Measurements from ENCODE around the gene LIPE. TPM values are rescaled to one million over a fixed set of nuclear protein-coding genes. Genes with fewer than 3 reads are reported as not detected.
"Not testable (repeated sequence)": the region's sequence is repeated elsewhere in the genome, so short reads cannot be mapped to it uniquely, and the experiment has no call there.

LIPE gene
- total RNA-seq, 1 donor from 2014 or later: 3.9 TPM

GRCh38 chr19:42466521-42467182, 39.5 kb upstream of the LIPE start:
- no peaks in the 10 kb centered on the region for H3K36me3 ChIP-seq
- intact Hi-C loops (cut with DNase I): no loop called here
- H3K4me1 ChIP-seq: no peaks in the 10 kb centered on the region
- DNase-seq (no peak), ATAC-seq (peak; percentile 45)
- H3K27ac ChIP-seq: no peak overlapping the region
- TF ChIP-seq CTCF (IDR thresholded peaks at IDR 0.05): no peak
- H3K9me3 ChIP-seq: no peaks in the 10 kb centered on the region
- no peak overlapping the region for H3K4me3 ChIP-seq
- H3K27me3 ChIP-seq: no peaks in the 10 kb centered on the region

- H3K9me3 ChIP-seq: no peaks in the 10 kb centered on the region
- ATAC-seq (no peak), DNase-seq (no peak)
- no peaks in the 10 kb centered on the region for H3K4me1 ChIP-seq
- H3K27ac ChIP-seq: no peak overlapping the region
- no peaks in the 10 kb centered on the region for H3K36me3 ChIP-seq
- no peak for TF ChIP-seq CTCF (IDR thresholded peaks at IDR 0.05)
- H3K4me3 ChIP-seq: no peak overlapping the region
- H3K27me3 ChIP-seq: no peaks in the 10 kb centered on the region
- intact Hi-C loops (cut with DNase I): no loop called here
Observed at GRCh38 chr19:42465827-42466280, 38.7 kb upstream of the LIPE start.

- Histone ChIP-seq H3K4me1 (no peaks in the 10 kb centered on the region), H3K9me3 (no peaks in the 10 kb centered on the region), H3K36me3 (no peaks in the 10 kb centered on the region), H3K4me3 (no peak overlapping the region), H3K27me3 (no peaks in the 10 kb centered on the region), H3K27ac (no peak overlapping the region)
- intact Hi-C loops (cut with DNase I): no loop called here
- no peak for DNase-seq
- no peak for TF ChIP-seq CTCF (IDR thresholded peaks at IDR 0.05)
- ATAC-seq: no peak
Observed at GRCh38 chr19:42461700-42462324, 34.6 kb upstream of the LIPE start.

GRCh38 chr19:42461231-42461630, 34.0 kb upstream of the LIPE start:
- H3K9me3 ChIP-seq; ATAC-seq; DNase-seq; intact Hi-C loops (cut with DNase I); H3K36me3 ChIP-seq; H3K27me3 ChIP-seq; H3K4me3 ChIP-seq; H3K27ac ChIP-seq; H3K4me1 ChIP-seq: not testable (repeated sequence)

GRCh38 chr19:42459926-42460325, 32.7 kb upstream of the LIPE start:
- no peak overlapping the region for H3K4me3 ChIP-seq
- no peaks in the 10 kb centered on the region for H3K36me3 ChIP-seq
- no peaks in the 10 kb centered on the region for H3K9me3 ChIP-seq
- H3K27me3 ChIP-seq: no peaks in the 10 kb centered on the region
- ATAC-seq (no peak), DNase-seq (no peak)
- intact Hi-C loops (cut with DNase I): no loop called here
- peaks cover 8% of the 10 kb centered on the region for H3K4me1 ChIP-seq
- H3K27ac ChIP-seq: no peak overlapping the region
- TF ChIP-seq CTCF (IDR thresholded peaks at IDR 0.05): no peak

GRCh38 chr19:42455621-42456081, 28.5 kb upstream of the LIPE start:
- intact Hi-C loops (cut with DNase I): no loop called here
- H3K27ac ChIP-seq: no peak overlapping the region
- no peak overlapping the region for H3K4me3 ChIP-seq
- peak; percentile 83 for ATAC-seq
- H3K9me3 ChIP-seq: no peaks in the 10 kb centered on the region
- no peaks in the 10 kb centered on the region for H3K36me3 ChIP-seq
- no peak for DNase-seq
- H3K4me1 ChIP-seq: peaks cover 10% of the 10 kb centered on the region
- TF ChIP-seq CTCF (IDR thresholded peaks at IDR 0.05): no peak
- no peaks in the 10 kb centered on the region for H3K27me3 ChIP-seq

Measured in upper lobe of right lung (tissue), 1 donor.